ENCODE data around the gene FRMD6.
"Not testable (repeated sequence)": the region's sequence is repeated elsewhere in the genome, so short reads cannot be mapped to it uniquely, and the experiment has no call there.

FRMD6 gene

GRCh38 chr14:51626788-51627187, 24.9 kb upstream of the FRMD6 start:
- H3K4me3 ChIP-seq (ENCODE audit: low read depth, low read length), result no peak overlapping the region
- TF ChIP-seq CTCF (IDR thresholded peaks at IDR 0.05; ENCODE audit: borderline replicate concordance, insufficient read depth, low read depth, low read length), result no peak

- no peak overlapping the region for H3K4me3 ChIP-seq (ENCODE audit: low read depth, low read length)
- no peak for TF ChIP-seq CTCF (IDR thresholded peaks at IDR 0.05; ENCODE audit: borderline replicate concordance, insufficient read depth, low read depth, low read length)
Observed at GRCh38 chr14:51627313-51627712, 24.4 kb upstream of the FRMD6 start.

- H3K4me3 ChIP-seq (ENCODE audit: low read depth, low read length), result no peak overlapping the region
- no peak for TF ChIP-seq CTCF (IDR thresholded peaks at IDR 0.05; ENCODE audit: borderline replicate concordance, insufficient read depth, low read depth, low read length)
Observed at GRCh38 chr14:51628238-51628637, 23.5 kb upstream of the FRMD6 start.

GRCh38 chr14:51630987-51631386, 20.7 kb upstream of the FRMD6 start:
- no peak for TF ChIP-seq CTCF (IDR thresholded peaks at IDR 0.05; ENCODE audit: borderline replicate concordance, insufficient read depth, low read depth, low read length)

GRCh38 chr14:51633298-51633697, 18.4 kb upstream of the FRMD6 start:
- not testable (repeated sequence) for H3K4me3 ChIP-seq (ENCODE audit: low read depth, low read length)

More at GRCh38 chr14:51630987-51631386, 20.7 kb upstream of the FRMD6 start:
- no peak overlapping the region for H3K4me3 ChIP-seq (ENCODE audit: low read depth, low read length)

- no peak overlapping the region for H3K4me3 ChIP-seq (ENCODE audit: low read depth, low read length)
- TF ChIP-seq CTCF (IDR thresholded peaks at IDR 0.05; ENCODE audit: borderline replicate concordance, insufficient read depth, low read depth, low read length), result no peak
Observed at GRCh38 chr14:51636109-51636508, 15.6 kb upstream of the FRMD6 start.

GRCh38 chr14:51638071-51638944, 13.4 kb upstream of the FRMD6 start:
- no peak for TF ChIP-seq CTCF (IDR thresholded peaks at IDR 0.05; ENCODE audit: borderline replicate concordance, insufficient read depth, low read depth, low read length)
- no peak overlapping the region for H3K4me3 ChIP-seq (ENCODE audit: low read depth, low read length)

All from GM12875 (cell line).